Upper lobe of left lung (tissue), 4 donors: ENCODE data around the gene MACIR.

Experiments used
- CTCF ChIP-seq, 6 experiments: fragments of 450-650 bp in 4 of 6; fragments of 200-600 bp in 2 of 6; sonication (generic) in 2 of 6; IDR thresholded peaks; one replicate each; pipeline ENCODE4 v1.5.1; 2016 to 2019; ENCODE audit warnings: antibody characterized with exemption in 6 of 6
- POLR2A ChIP-seq, 4 donors: fragments of 450-650 bp; IDR thresholded peaks; one replicate each; pipeline ENCODE4 v1.5.1; 2016 to 2017; ENCODE audit warnings: antibody characterized with exemption in 4 of 4, mild to moderate bottlenecking in 2 of 4

GRCh38 chr5:103289024-103289423 is 30.5 kb downstream of the MACIR start:
- TF ChIP-seq CTCF (IDR thresholded peaks at IDR 0.05) (no peak), POLR2A (IDR thresholded peaks at IDR 0.05) (no peak)
